Measurements from ENCODE around the gene SMG6. TPM values are rescaled to one million over a fixed set of nuclear protein-coding genes. Genes with fewer than 3 reads are reported as not detected.
A peak's percentile ranks its signal among the peaks of the same experiment; 100 is the strongest.

SMG6 gene
- total and polyA plus RNA-seq, 2 of the 8 experiments (the other 6 are each of a cell fraction or from before 2014, with no cell fraction given): 18.5 to 25.2 TPM

- Histone ChIP-seq H3K79me2 (ENCODE audit: control insufficient read depth in 1 of 2, insufficient read depth in 2 of 2, low read length in 2 of 2) (no peaks in the 10 kb centered on the region), H3K79me1 (ENCODE audit: low read depth, low read length) (no peaks in the 10 kb centered on the region), H3K4ac (replicated peaks; ENCODE audit: insufficient read length, low read depth, low read length) (no peak within 1 kb of the TSS), H3K27ac (ENCODE audit: low read depth, low read length) (no peak within 1 kb of the TSS), H3K23ac (ENCODE audit: insufficient read length) (no peak within 1 kb of the TSS), H2AFZ (ENCODE audit: low read length) (no peak within 1 kb of the TSS), H2AK5ac (ENCODE audit: low read depth, low read length) (no peak within 1 kb of the TSS), H4K91ac (replicated peaks; ENCODE audit: insufficient read length, low read length) (no peak within 1 kb of the TSS), H3K23me2 (ENCODE audit: low read depth, low read length) (peaks cover 13% of the 10 kb centered on the region; the same call in 1 of the 2 replicates), H3K14ac (ENCODE audit: insufficient read length) (no peak within 1 kb of the TSS), H2BK12ac (ENCODE audit: low read depth, low read length) (no peak within 1 kb of the TSS), H4K8ac (ENCODE audit: extremely low read depth, insufficient read depth, low read length) (peak within 1 kb of the TSS; percentile 4; the same call in 1 of the 2 replicates), H4K5ac (ENCODE audit: insufficient read length, low read depth, low read length) (no peak within 1 kb of the TSS), H2BK20ac (ENCODE audit: low read length) (no peak within 1 kb of the TSS), H3K9me3 (ENCODE audit: insufficient read depth in 2 of 2, low read depth in 1 of 2, low read length in 1 of 2) (no peaks in the 10 kb centered on the region), H3K56ac (replicated peaks; ENCODE audit: insufficient read length, low read depth, low read length) (no peak within 1 kb of the TSS), H4K20me1 (replicated peaks in 1 of 2; ENCODE audit: control insufficient read depth in 1 of 2, insufficient read depth in 2 of 2, low read length in 2 of 2) (peaks cover 0 to 5% of the 10 kb centered on the region in 2 experiments), H3K4me2 (ENCODE audit: insufficient read depth in 1 of 2, low read depth in 2 of 2, low read length in 2 of 2) (peak within 1 kb of the TSS; percentile 64 to 80), H2BK15ac (ENCODE audit: low read length) (no peak within 1 kb of the TSS), H3K9ac (replicated peaks in 1 of 4; ENCODE audit: extremely low read depth in 1 of 4, low read depth in 3 of 4, low read length in 3 of 4) (no peak within 1 kb of the TSS), H3K4me1 (replicated peaks in 1 of 4; ENCODE audit: control insufficient read depth in 3 of 4, insufficient read depth in 4 of 4, low read length in 3 of 4) (peaks cover 0 to 17% (median 6%) of the 10 kb centered on the region in 4 experiments; a peak in 6 of 7 replicates), H2BK120ac (replicated peaks; ENCODE audit: low read depth, low read length) (no peak within 1 kb of the TSS), H3K18ac (ENCODE audit: extremely low read depth, low read length) (no peak within 1 kb of the TSS; the same call in none of the 2 replicates), H3K27me3 (replicated peaks in 1 of 4; ENCODE audit: control insufficient read depth in 3 of 4, extremely low read depth in 1 of 4, insufficient read depth in 3 of 4, low read length in 3 of 4) (peaks cover 70 to 90% (median 84%) of the 10 kb centered on the region in 4 experiments), H3K36me3 (ENCODE audit: control insufficient read depth in 2 of 4, insufficient read depth in 4 of 4, low read length in 3 of 4) (peaks cover 0 to 6% (median 0%) of the 10 kb centered on the region in 4 experiments; a peak in 1 of 8 replicates), H3K4me3 (ENCODE audit: extremely low read depth in 1 of 4, insufficient read depth in 2 of 4, low read depth in 3 of 4, low read length in 4 of 4) (peak within 1 kb of the TSS; percentile 12 to 63 (median 36)), H2BK5ac (ENCODE audit: low read depth, low read length) (no peak within 1 kb of the TSS)
- no peak for FAIRE-seq
- CTCF ChIA-PET (ENCODE audit: partially characterized antibody): interaction anchor here (0.8 to 5.3 kb wide), 15 partner anchors 13 to 121 kb away, joined by 3 to 47 read pairs (median 4); no protein-coding TSS in a partner anchor
- TF ChIP-seq EGR1 (IDR thresholded peaks at IDR 0.05; ENCODE audit: borderline replicate concordance, low read depth, low read length): peak; percentile 18; the same call in 1 of the 2 replicates
- TF ChIP-seq BCL11A (IDR thresholded peaks at IDR 0.05; ENCODE audit: low read depth in 2 of 2, low read length in 2 of 2): no peak
- TF ChIP-seq TAF7 (optimal IDR thresholded peaks at IDR 0.05; ENCODE audit: borderline replicate concordance, low read depth, low read length): no peak
- TF ChIP-seq SUZ12 (IDR thresholded peaks at IDR 0.05; ENCODE audit: low read length): no peak
- TF ChIP-seq PHF8 (conservative IDR thresholded peaks at IDR 0.05; ENCODE audit: low read depth, low read length): no peak
- TF ChIP-seq EP300 (IDR thresholded peaks at IDR 0.05; ENCODE audit: borderline replicate concordance in 1 of 2, low read depth in 2 of 2, low read length in 2 of 2): no peak
- WGBS, 2 experiments (ENCODE audit: extremely low coverage in 1 of 2, insufficient coverage in 1 of 2, insufficient read length in 1 of 2, insufficient replicate concordance in 2 of 2, low coverage in 1 of 2, low lambda C conversion rate in 2 of 2, missing lambda C conversion rate in 1 of 2): 2% methylated on average over 22 of the region's 47 CpGs; no CpG with 5 or more reads in 1 of the 2 experiments
- DNase-seq (ENCODE audit: low read depth in 1 of 2, low spot score in 2 of 2): peak in 1 of 2 experiments; percentile 69
- POLR2A ChIA-PET (ENCODE audit: partially characterized antibody): interaction anchor here (1.0 to 1.2 kb wide), 2 partner anchors 9 to 278 kb away, joined by 3 to 4 read pairs; partner anchors contain the start of genes SMG6 and SRR
Measured at GRCh38 chr17:2025220-2025621, 278.4 kb downstream of the SMG6 start, which contains the start of gene RTN4RL1. RTN4RL1 (minus strand) TSS chr17:2025334; CDS start chr17:2024865, 469 bp downstream.
